HepG2 (cell line): ENCODE results near the gene SRCAP. TPM values are rescaled to one million over a fixed set of nuclear protein-coding genes. Genes with fewer than 3 reads are reported as not detected.
A peak's percentile ranks its signal among the peaks of the same experiment; 100 is the strongest.

Experiments
- ATAC-seq: fragments of 200-7000 bp; cut with Tn5 transposase; 3 replicates; pipeline ENCODE4 v1.9.1; 2020; ENCODE audit warnings: mild to moderate bottlenecking, moderate library complexity
- BruUV-seq: library from RNA; stranded (reverse); fragments of 400-500 nt; replicated peaks from 2 replicates; lab custom pipeline; 2021; lab: Mats Ljungman, UMichigan
- CTCF ChIA-PET: fragments of 300-600 bp; formaldehyde crosslinking; extraction: SDS; loops from one replicate; lab custom pipeline; 2021; ENCODE audit warnings: low total read pairs, inconsistent platforms, low intra/inter-chr PET ratio; lab: Yijun Ruan, JAX
- POLR2A ChIA-PET: fragments of 350-600 bp; sonication (Branson Sonifier 250); formaldehyde crosslinking; loops from one replicate; lab custom pipeline; 2020; ENCODE audit warnings: antibody characterized with exemption, inconsistent platforms; lab: Yijun Ruan, JAX
- DNase-seq: peaks from one replicate; pipeline ENCODE4 v3.0.0-alpha.2; 2015; ENCODE audit warnings: low spot score
- FAIRE-seq: peaks from 3 replicates; lab custom pipeline; 2011; peaks lifted over from hg19 to GRCh38; lab: Jason Lieb, UNC
- H2AFZ ChIP-seq: one replicate; pipeline ENCODE4 v1.6.1; 2011; ENCODE audit warnings: low read length, inconsistent platforms
- H3K27ac ChIP-seq: fragments of 300-600 bp; 3 replicates; pipeline ENCODE4 v1.8.0; 2011; ENCODE audit warnings: mixed run types, mild to moderate bottlenecking, mixed read lengths, low read length, inconsistent platforms; ENCODE audit not compliant: insufficient read depth; ENCODE audit errors: extremely low read length
- H3K27me3 ChIP-seq, 2 experiments: fragments of 200-600 bp in 1 of 2; 2 replicates in 1 of 2; 3 replicates in 1 of 2; pipeline versions ENCODE4 v1.6.0 to v1.8.0; 2011; ENCODE audit warnings: low read length in 2 of 2, mild to moderate bottlenecking in 2 of 2, moderate library complexity in 2 of 2, inconsistent platforms in 1 of 2; ENCODE audit not compliant: insufficient read depth in 2 of 2, control insufficient read depth in 1 of 2
- H3K36me3 ChIP-seq, 2 experiments: fragments of 200-600 bp in 1 of 2; replicated peaks in 1 of 2; 2 replicates in 1 of 2; 3 replicates in 1 of 2; pipeline versions ENCODE4 v1.5.1 to v1.8.0; 2011; ENCODE audit warnings: low read length in 2 of 2, inconsistent platforms in 1 of 2; ENCODE audit not compliant: insufficient read depth in 2 of 2, control insufficient read depth in 1 of 2
- H3K4me1 ChIP-seq: 2 replicates; pipeline ENCODE4 v1.5.1; 2012; ENCODE audit warnings: low read length, inconsistent platforms; ENCODE audit not compliant: insufficient read depth
- H3K4me2 ChIP-seq: 2 replicates; pipeline ENCODE4 v1.6.0; 2011; ENCODE audit warnings: low read depth, low read length, inconsistent platforms
- H3K4me3 ChIP-seq, 3 experiments: fragments of 200-600 bp in 1 of 3; sonication (generic), shearing (Covaris generic) in 1 of 3; replicated peaks in 1 of 3; 2 replicates each; pipeline ENCODE4 v1.5.1; 2011 to 2016; ENCODE audit warnings: low read length in 3 of 3, inconsistent platforms in 2 of 3, low read depth in 2 of 3, mild to moderate bottlenecking in 2 of 3, control low read depth in 1 of 3, mixed read lengths in 1 of 3; ENCODE audit not compliant: insufficient read depth in 1 of 3
- H3K79me2 ChIP-seq: one replicate; pipeline ENCODE4 v1.6.1; 2011; ENCODE audit warnings: low read length, inconsistent platforms; ENCODE audit not compliant: insufficient read depth
- H3K9ac ChIP-seq: 2 replicates; pipeline ENCODE4 v1.6.0; 2011; ENCODE audit warnings: mild to moderate bottlenecking, low read depth, low read length, inconsistent platforms; ENCODE audit not compliant: insufficient read depth
- H3K9me3 ChIP-seq: 2 replicates; pipeline ENCODE4 v1.5.1; 2012; ENCODE audit warnings: mild to moderate bottlenecking, low read length
- H4K20me1 ChIP-seq: 2 replicates; pipeline ENCODE4 v1.6.0; 2011; ENCODE audit warnings: inconsistent platforms, mild to moderate bottlenecking, low read length, moderate library complexity; ENCODE audit not compliant: insufficient read depth
- AGO2 ChIP-seq: fragments of 200-400 bp; formaldehyde crosslinking; optimal IDR thresholded peaks from 2 replicates; pipeline ENCODE3; 2017; ENCODE audit warnings: mild to moderate bottlenecking, low read depth, low read length, moderate library complexity
- CEBPG ChIP-seq: IDR thresholded peaks from 2 replicates; pipeline ENCODE4 v1.6.1; 2016
- CEBPZ ChIP-seq: IDR thresholded peaks from 2 replicates; pipeline ENCODE4 v1.6.1; 2012; ENCODE audit warnings: low read length, improper control_type of control experiment
- CSRNP1 ChIP-seq: sonication (generic); formaldehyde crosslinking; IDR thresholded peaks from 2 replicates; pipeline ENCODE4 v1.8.1; 2023; ENCODE audit warnings: mild to moderate bottlenecking, missing genetic modification reagents
- FOXO1 ChIP-seq: sonication (generic); formaldehyde crosslinking; IDR thresholded peaks from 2 replicates; pipeline ENCODE4 v1.4.0; 2020; ENCODE audit warnings: missing genetic modification reagents
- POLR2A ChIP-seq, 2 experiments: IDR thresholded peaks; 2 replicates each; pipeline ENCODE4 v1.6.1; 2011; ENCODE audit warnings: low read depth in 2 of 2, low read length in 2 of 2, mild to moderate bottlenecking in 1 of 2, moderate library complexity in 1 of 2; ENCODE audit not compliant: insufficient read depth in 1 of 2
- RBFOX2 ChIP-seq: fragments of 200-400 bp; formaldehyde crosslinking; IDR thresholded peaks from 2 replicates; pipeline ENCODE4 v1.6.1; 2017; ENCODE audit warnings: low read depth, mild to moderate bottlenecking, low read length
- SRSF1 ChIP-seq: fragments of 200-400 bp; formaldehyde crosslinking; optimal IDR thresholded peaks from 2 replicates; pipeline ENCODE3; 2017; ENCODE audit warnings: mild to moderate bottlenecking, low read depth, low read length, moderate library complexity
- ZBTB33 ChIP-seq: sonication (generic); formaldehyde crosslinking; IDR thresholded peaks from 2 replicates; pipeline ENCODE4 v1.4.0; 2020; ENCODE audit warnings: missing genetic modification reagents
- WGBS: methylation state at CpG from one replicate; pipeline ENCODE4 v1.1.6; 2017; ENCODE audit warnings: low lambda C conversion rate; 5-methylcytosine and 5-hydroxymethylcytosine counted together
- in situ Hi-C: cut with HindIII; loops from 2 replicates; pipeline ENCODE4 v1.10.0; 2017; ENCODE audit warnings: low pct_unique_long_range_greater_than_20kb; ENCODE audit not compliant: extremely low pct_ligation_motif_present
- intact Hi-C: fragments of 100-400 bp; cut with micrococcal nuclease; formaldehyde crosslinking; loops from one replicate; pipeline ENCODE4 v1.10.0; 2022; ENCODE audit not compliant: unreplicated experiment
- polyA plus RNA-seq, 8 experiments: library from polyadenylated mRNA; depleted of rRNA in 3 of 8; stranded (reverse) in 7 of 8; unstranded in 1 of 8; fragments of >200 nt; fragmentation: Illumina TruSeq in 4 of 8; extraction: Trizol in 4 of 8; gene quantifications; 2 replicates each; pipeline versions ENCODE4 v1.2.1 to v1.2.3, GENCODE V29; 2011 to 2016; ENCODE audit warnings: low read depth in 4 of 8, missing spikeins in 1 of 8, mixed read lengths in 1 of 8; ENCODE audit not compliant: insufficient read depth in 1 of 8
- total RNA-seq, 5 experiments: library from RNA; depleted of rRNA; stranded (reverse); fragments of >200 nt; fragmentation: Illumina TruSeq; extraction: Trizol; gene quantifications; 2 replicates each; pipeline ENCODE4 v1.2.3, GENCODE V29; 2016; ENCODE audit warnings: low read depth in 1 of 5

The SRCAP gene
- total and polyA plus RNA-seq, 2 of the 13 experiments (the other 11 are each of a cell fraction or from before 2014, with no cell fraction given): 4.9 to 9.0 TPM

- H3K4me1 ChIP-seq: peaks cover 36% of the 10 kb centered on the region
- H3K4me3 ChIP-seq: no peak overlapping the region
- peaks cover 33 to 57% of the 10 kb centered on the region in 2 experiments for H3K36me3 ChIP-seq
- H3K9me3 ChIP-seq: no peaks in the 10 kb centered on the region
- intact Hi-C loops: no loop called here
- ChIA-PET POLR2A (interaction anchor here (1.8 to 2.2 kb wide), 5 partner anchors 9 to 40 kb away, joined by 9 to 34 read pairs (median 13); partner anchors contain the start of gene PHKG2), CTCF (no interaction called here)
- no peak overlapping the region for H3K4me2 ChIP-seq
- no peak overlapping the region for H3K27ac ChIP-seq
- no peak for ATAC-seq
- 100% methylated on average over 10 of the region's 14 CpGs for WGBS
- no peak overlapping the region for H2AFZ ChIP-seq
- no peak for DNase-seq
- no peak for FAIRE-seq
- H4K20me1 ChIP-seq: no peaks in the 10 kb centered on the region
- TF ChIP-seq AGO2: peak; percentile 41
- no peak for TF ChIP-seq CEBPG (CRISPR knock-in tag)
- TF ChIP-seq CEBPZ: no peak
- no peak for TF ChIP-seq CSRNP1 (CRISPR knock-in tag)
- no peak for TF ChIP-seq FOXO1 (CRISPR knock-in tag)
- TF ChIP-seq POLR2A (IDR thresholded peaks at IDR 0.05; ENCODE audit: insufficient read depth in 1 of 2, low read depth in 2 of 2, low read length in 2 of 2): peak in 1 of 2 experiments; percentile 32; a peak in 1 of 4 replicates
- TF ChIP-seq SRSF1: peak; percentile 7
- TF ChIP-seq RBFOX2: peak; percentile 25; the same call in 1 of the 2 replicates
- TF ChIP-seq ZBTB33 (CRISPR knock-in tag): peak; percentile 21; the same call in 1 of the 2 replicates
- no TSS peak for BruUV-seq
- H3K9ac ChIP-seq: no peak overlapping the region
- in situ Hi-C loops: no loop called here
- H3K27me3 ChIP-seq: no peaks in the 10 kb centered on the region; a peak in 1 of 5 replicates
- H3K79me2 ChIP-seq: peaks cover 9% of the 10 kb centered on the region
Measured at GRCh38 chr16:30773826-30774225, 74.9 kb downstream of the SRCAP start.
